Endothelial cell of hepatic sinusoid (primary cell): Measurements from ENCODE around the gene GTPBP3.
"Not testable (repeated sequence)": the region's sequence is repeated elsewhere in the genome, so short reads cannot be mapped to it uniquely, and the experiment has no call there.

Experiments used
- in situ Hi-C: cut with HindIII; loops from 2 replicates; pipeline ENCODE4 v1.10.0; 2017; ENCODE audit warnings: low sequenced_read_pairs

GTPBP3 gene

GRCh38 chr19:17336872-17337674 is at the start of gene GTPBP3:
Gene GTPBP3, plus strand, starts transcription at chr19:17337553. Its CDS starts 59 bp downstream, at chr19:17337612.
- in situ Hi-C loops = no loop called here

GRCh38 chr19:17289489-17289888 is 47.9 kb upstream of the GTPBP3 start:
- in situ Hi-C loops = no loop called here

- in situ Hi-C loops = no loop called here
These were observed 44.9 kb upstream of the GTPBP3 start for GRCh38 chr19:17292301-17293074.

- in situ Hi-C loops = no loop called here
These were observed 43.7 kb upstream of the GTPBP3 start for GRCh38 chr19:17293605-17294004.

- in situ Hi-C loops = no loop called here
These were observed 43.1 kb upstream of the GTPBP3 start for GRCh38 chr19:17294051-17294891.

- in situ Hi-C loops = not testable (repeated sequence)
These were observed 41.8 kb upstream of the GTPBP3 start for GRCh38 chr19:17295551-17295950.

GRCh38 chr19:17296273-17296672 is 41.1 kb upstream of the GTPBP3 start:
- in situ Hi-C loops = no loop called here

- in situ Hi-C loops = no loop called here
These were observed 40.4 kb upstream of the GTPBP3 start for GRCh38 chr19:17296976-17297375.

- in situ Hi-C loops = loop anchor here (10.0 to 25.0 kb wide), 3 partner anchors 56 to 261 kb away; partner anchors contain the start of genes COLGALT1 and NR2F6
These were observed 36.2 kb upstream of the GTPBP3 start for GRCh38 chr19:17300992-17301619.

GRCh38 chr19:17302391-17303166 is 34.8 kb upstream of the GTPBP3 start:
- in situ Hi-C loops = loop anchor here (10.0 to 25.0 kb wide), 3 partner anchors 58 to 260 kb away; partner anchors contain the start of genes COLGALT1 and NR2F6

GRCh38 chr19:17303167-17303939 is 34.0 kb upstream of the GTPBP3 start, which contains the start of gene ABHD8:
Gene ABHD8, minus strand, starts transcription at chr19:17303425. Its CDS starts 1,809 bp downstream, at chr19:17301616.
- in situ Hi-C loops = loop anchor here (10.0 to 25.0 kb wide), 3 partner anchors 59 to 259 kb away; partner anchors contain the start of genes COLGALT1 and NR2F6

- in situ Hi-C loops = loop anchor here (10.0 to 25.0 kb wide), 3 partner anchors 59 to 258 kb away; partner anchors contain the start of genes COLGALT1 and NR2F6
These were observed 33.4 kb upstream of the GTPBP3 start for GRCh38 chr19:17303940-17304267.

GRCh38 chr19:17304386-17305215 is 32.8 kb upstream of the GTPBP3 start:
- in situ Hi-C loops = loop anchor here (10.0 to 25.0 kb wide), 3 partner anchors 60 to 258 kb away; partner anchors contain the start of genes COLGALT1 and NR2F6

GRCh38 chr19:17305216-17305516 is 32.2 kb upstream of the GTPBP3 start:
- in situ Hi-C loops = loop anchor here (10.0 to 25.0 kb wide), 3 partner anchors 60 to 257 kb away; partner anchors contain the start of genes COLGALT1 and NR2F6

- in situ Hi-C loops = loop anchor here (10.0 to 25.0 kb wide), 3 partner anchors 61 to 257 kb away; partner anchors contain the start of genes COLGALT1 and NR2F6
These were observed 31.7 kb upstream of the GTPBP3 start, which contains the start of gene MRPL34 for GRCh38 chr19:17305517-17306284. Gene MRPL34, plus strand, starts transcription at chr19:17305872. Its CDS starts 21 bp downstream, at chr19:17305893.

- in situ Hi-C loops = loop anchor here (10.0 to 25.0 kb wide), 3 partner anchors 61 to 256 kb away; partner anchors contain the start of genes COLGALT1 and NR2F6
These were observed 31.1 kb upstream of the GTPBP3 start for GRCh38 chr19:17306285-17306714.
